GM18519 (cell line): ENCODE results near the gene WDR87.
"Not testable (repeated sequence)": the region's sequence is repeated elsewhere in the genome, so short reads cannot be mapped to it uniquely, and the experiment has no call there.

Experiments
- ATAC-seq: cut with Tn5 transposase; IDR thresholded peaks from one replicate; pipeline ENCODE4 v1.9.1; 2021; ENCODE audit warnings: mild to moderate bottlenecking, moderate library complexity; ENCODE audit not compliant: unreplicated experiment, low FRiP score

WDR87 gene

GRCh38 chr19:37893845-37894575, 12.4 kb downstream of the WDR87 start:
- no peak for ATAC-seq

GRCh38 chr19:37886571-37886970, 19.8 kb downstream of the WDR87 start:
- ATAC-seq, result no peak

GRCh38 chr19:37885392-37885791, 21.0 kb downstream of the WDR87 start:
- no peak for ATAC-seq

GRCh38 chr19:37877147-37877546, 29.2 kb downstream of the WDR87 start:
- no peak for ATAC-seq

GRCh38 chr19:37876032-37876431, 30.4 kb downstream of the WDR87 start:
- ATAC-seq, result no peak

GRCh38 chr19:37874784-37875183, 31.6 kb downstream of the WDR87 start:
- ATAC-seq, result no peak

- no peak for ATAC-seq
These were observed 34.0 kb downstream of the WDR87 start for GRCh38 chr19:37872383-37872782.

- ATAC-seq, result no peak
These were observed 36.5 kb downstream of the WDR87 start for GRCh38 chr19:37869766-37870340.

GRCh38 chr19:37867831-37868230, 38.6 kb downstream of the WDR87 start:
- no peak for ATAC-seq

GRCh38 chr19:37865930-37866329, 40.5 kb downstream of the WDR87 start:
- ATAC-seq, result not testable (repeated sequence)

- ATAC-seq, result no peak
These were observed 41.9 kb downstream of the WDR87 start for GRCh38 chr19:37864501-37864900.

GRCh38 chr19:37855098-37855497, 51.3 kb downstream of the WDR87 start:
- ATAC-seq, result no peak

- ATAC-seq, result no peak
These were observed 60.5 kb downstream of the WDR87 start for GRCh38 chr19:37845932-37846331.
